ENCODE results near the gene TIAM2. TPM values are rescaled to one million over a fixed set of nuclear protein-coding genes. Genes with fewer than 3 reads are reported as not detected.

TIAM2 gene
- total and polyA plus RNA-seq, 9 of the 15 experiments (the other 6 are each of a cell fraction or from before 2014, with no cell fraction given), result 0.73 to 6.5 (median 4.3) TPM

- FAIRE-seq, result no peak
- WGBS (ENCODE audit: insufficient coverage, low coverage, missing lambda C conversion rate), result 0% methylated on average over 2 of the region's 2 CpGs
- no peak overlapping the region for H3K27ac ChIP-seq (ENCODE audit: extremely low read depth, low read depth, low read length)
- ChIA-PET POLR2A (interaction anchor here (0.9 kb wide), 1 partner anchor 13 kb away, joined by 4 read pairs; no protein-coding TSS in a partner anchor), CTCF (ENCODE audit: low intra/inter-chr PET ratio) (no interaction called here)
- peaks cover 26 to 42% of the 10 kb centered on the region in 2 experiments for H3K27me3 ChIP-seq (ENCODE audit: control insufficient read depth in 2 of 2, insufficient read depth in 2 of 2, low read length in 2 of 2)
- H3K9me3 ChIP-seq (replicated peaks; ENCODE audit: control insufficient read depth, insufficient read depth, low read depth, low read length), result no peaks in the 10 kb centered on the region
- H4K20me1 ChIP-seq (replicated peaks; ENCODE audit: control insufficient read depth, insufficient read depth, low read length), result peaks cover 6% of the 10 kb centered on the region; the same call in 1 of the 2 replicates
- ATAC-seq, result no peak
- H3K9ac ChIP-seq (ENCODE audit: insufficient read depth in 1 of 2, low read depth in 2 of 2, low read length in 2 of 2), result no peak overlapping the region
- TF ChIP-seq ZNF589 (CRISPR knock-in tag; IDR thresholded peaks at IDR 0.05; ENCODE audit: low read depth), result no peak
- no peak for TF ChIP-seq STAT5B (CRISPR knock-in tag; IDR thresholded peaks at IDR 0.05)
- TF ChIP-seq PML (IDR thresholded peaks at IDR 0.05; ENCODE audit: low read length), result no peak
- no peak for TF ChIP-seq HDAC8 (tag; IDR thresholded peaks at IDR 0.05)
- TF ChIP-seq NR1H2 (CRISPR knock-in tag; IDR thresholded peaks at IDR 0.05), result no peak
- TF ChIP-seq SMARCA4 (IDR thresholded peaks at IDR 0.05), result no peak
- TF ChIP-seq FIP1L1 (IDR thresholded peaks at IDR 0.05; ENCODE audit: low read depth, low read length, poor library complexity, severe bottlenecking), result no peak
- TF ChIP-seq BRD4 (IDR thresholded peaks at IDR 0.05), result no peak
- no peak for TF ChIP-seq ZNF282 (CRISPR knock-in tag; IDR thresholded peaks at IDR 0.05)
- no peak for TF ChIP-seq ZFP1 (CRISPR knock-in tag; IDR thresholded peaks at IDR 0.05)
- no peak for TF ChIP-seq USF1 (CRISPR knock-in tag; IDR thresholded peaks at IDR 0.05)
- TF ChIP-seq CEBPG (CRISPR knock-in tag; IDR thresholded peaks at IDR 0.05), result no peak
- no peak for TF ChIP-seq CEBPG (tag; conservative IDR thresholded peaks at IDR 0.05 in 1 of 2, IDR thresholded peaks at IDR 0.05 in 1 of 2)
- no peak for TF ChIP-seq HINFP (tag; conservative IDR thresholded peaks at IDR 0.05; ENCODE audit: low read depth)
- TF ChIP-seq PCBP2 (IDR thresholded peaks at IDR 0.05; ENCODE audit: low read depth, low read length, poor library complexity, severe bottlenecking), result no peak
- TF ChIP-seq ELF1 (tag; IDR thresholded peaks at IDR 0.05), result no peak
- H3K4me3 ChIP-seq, result no peak overlapping the region
- no peak for DNase-seq (ENCODE audit: extremely low read depth in 1 of 4, low spot score in 3 of 4)
- H3K4me1 ChIP-seq (replicated peaks in 1 of 2; ENCODE audit: control insufficient read depth in 2 of 2, insufficient read depth in 2 of 2, low read length in 2 of 2), result peaks cover 0 to 6% of the 10 kb centered on the region in 2 experiments; a peak in 3 of 5 replicates
- no peaks in the 10 kb centered on the region for H3K79me2 ChIP-seq (ENCODE audit: control insufficient read depth, insufficient read depth, low read length)
- H3K4me2 ChIP-seq (ENCODE audit: insufficient read depth, low read length), result no peak overlapping the region
- H3K9me1 ChIP-seq (ENCODE audit: control insufficient read depth, insufficient read depth, low read length), result no peaks in the 10 kb centered on the region
- no peaks in the 10 kb centered on the region for H3K36me3 ChIP-seq (ENCODE audit: control insufficient read depth, insufficient read depth, low read length)
- intact Hi-C loops (cut with micrococcal nuclease), result no loop called here
- no peak overlapping the region for H2AFZ ChIP-seq (ENCODE audit: low read depth, low read length)
- BruUV-seq (replicated peaks), result no TSS peak
- in situ Hi-C loops (cut with MboI), result no loop called here
Observed at GRCh38 chr6:155110721-155111120, 115.6 kb downstream of the TIAM2 start.

Data from K562 (cell line).